HepG2 (cell line): Measurements from ENCODE around the gene CLDN9. TPM values are rescaled to one million over a fixed set of nuclear protein-coding genes. Genes with fewer than 3 reads are reported as not detected.

ENCODE experiments used
- ARID5B ChIP-seq: IDR thresholded peaks from 2 replicates; pipeline ENCODE4 v1.4.0; 2020; ENCODE audit warnings: mild to moderate bottlenecking, missing genetic modification reagents
- ATF3 ChIP-seq: sonication (generic); formaldehyde crosslinking; IDR thresholded peaks from 2 replicates; pipeline ENCODE4 v1.4.0; 2020; ENCODE audit warnings: missing genetic modification reagents
- CAMTA2 ChIP-seq: sonication (generic); formaldehyde crosslinking; IDR thresholded peaks from 2 replicates; pipeline ENCODE4 v1.4.0; 2020; ENCODE audit warnings: mild to moderate bottlenecking, missing genetic modification reagents, borderline replicate concordance
- CEBPG ChIP-seq: IDR thresholded peaks from 2 replicates; pipeline ENCODE4 v1.6.1; 2016
- DR1 ChIP-seq: sonication (generic); formaldehyde crosslinking; IDR thresholded peaks from 2 replicates; pipeline ENCODE4 v1.8.0; 2021; ENCODE audit warnings: mild to moderate bottlenecking, missing genetic modification reagents, inconsistent platforms
- ETV5 ChIP-seq: IDR thresholded peaks from 2 replicates; pipeline ENCODE4 v1.6.1; 2018; ENCODE audit warnings: missing biosample characterization, missing genetic modification reagents, inconsistent platforms, borderline replicate concordance
- FOSL1 ChIP-seq: sonication (generic); formaldehyde crosslinking; IDR thresholded peaks from 2 replicates; pipeline ENCODE4 v1.9.0; 2021; ENCODE audit warnings: missing genetic modification reagents, borderline replicate concordance
- GATAD2A ChIP-seq: IDR thresholded peaks from 2 replicates; pipeline ENCODE4 v1.6.1; 2016
- JUN ChIP-seq: sonication (generic); formaldehyde crosslinking; IDR thresholded peaks from 2 replicates; pipeline ENCODE4 v1.4.0; 2020; ENCODE audit warnings: mild to moderate bottlenecking, missing genetic modification reagents
- JUNB ChIP-seq: sonication (generic); formaldehyde crosslinking; IDR thresholded peaks from 2 replicates; pipeline ENCODE4 v1.8.0; 2022; ENCODE audit warnings: missing genetic modification reagents, mild to moderate bottlenecking, borderline replicate concordance
- JUND ChIP-seq: sonication (generic); formaldehyde crosslinking; IDR thresholded peaks from 2 replicates; pipeline ENCODE4 v1.8.0; 2022; ENCODE audit warnings: mild to moderate bottlenecking, missing genetic modification reagents
- POLR2G ChIP-seq: fragments of 200-400 bp; formaldehyde crosslinking; IDR thresholded peaks from 2 replicates; pipeline ENCODE4 v1.6.1; 2018; ENCODE audit warnings: mild to moderate bottlenecking, low read depth, low read length, moderate library complexity
- RAD21 ChIP-seq: fragments of 450-650 bp; formaldehyde crosslinking; IDR thresholded peaks from 2 replicates; pipeline ENCODE4 v1.5.0; 2020; ENCODE audit warnings: mild to moderate bottlenecking
- RBFOX2 ChIP-seq: fragments of 200-400 bp; formaldehyde crosslinking; IDR thresholded peaks from 2 replicates; pipeline ENCODE4 v1.6.1; 2017; ENCODE audit warnings: low read depth, mild to moderate bottlenecking, low read length
- SP5 ChIP-seq: IDR thresholded peaks from 2 replicates; pipeline ENCODE4 v1.6.1; 2016; ENCODE audit warnings: low read depth, borderline replicate concordance
- TMF1 ChIP-seq: sonication (generic); formaldehyde crosslinking; IDR thresholded peaks from 2 replicates; pipeline ENCODE4 v1.8.1; 2022; ENCODE audit warnings: low read depth, missing genetic modification reagents
- XRCC5 ChIP-seq: fragments of 200-400 bp; formaldehyde crosslinking; optimal IDR thresholded peaks from 2 replicates; pipeline ENCODE3; 2017; ENCODE audit warnings: mild to moderate bottlenecking, low read length
- ZC3H4 ChIP-seq: sonication (generic); formaldehyde crosslinking; IDR thresholded peaks from 2 replicates; pipeline ENCODE4 v1.4.0; 2020; ENCODE audit warnings: missing genetic modification reagents, borderline replicate concordance
- ZNF160 ChIP-seq: sonication (generic); formaldehyde crosslinking; IDR thresholded peaks from 2 replicates; pipeline ENCODE4 v1.8.0; 2022; ENCODE audit warnings: mild to moderate bottlenecking, inconsistent platforms, missing genetic modification reagents
- ZNF570 ChIP-seq: sonication (generic); formaldehyde crosslinking; IDR thresholded peaks from 2 replicates; pipeline ENCODE4 v1.4.0; 2020; ENCODE audit warnings: mild to moderate bottlenecking, missing genetic modification reagents, borderline replicate concordance
- ZNF720 ChIP-seq: sonication (generic); formaldehyde crosslinking; IDR thresholded peaks from 2 replicates; pipeline ENCODE4 v1.4.0; 2020; ENCODE audit warnings: missing genetic modification reagents
- ZZZ3 ChIP-seq: sonication (generic); formaldehyde crosslinking; IDR thresholded peaks from 2 replicates; pipeline ENCODE4 v1.4.0; 2020; ENCODE audit warnings: missing genetic modification reagents, mild to moderate bottlenecking, borderline replicate concordance
- polyA plus RNA-seq, 8 experiments: library from polyadenylated mRNA; depleted of rRNA in 3 of 8; stranded (reverse) in 7 of 8; unstranded in 1 of 8; fragments of >200 nt; fragmentation: Illumina TruSeq in 4 of 8; extraction: Trizol in 4 of 8; gene quantifications; 2 replicates each; pipeline versions ENCODE4 v1.2.1 to v1.2.3, GENCODE V29; 2011 to 2016; ENCODE audit warnings: low read depth in 4 of 8, missing spikeins in 1 of 8, mixed read lengths in 1 of 8; ENCODE audit not compliant: insufficient read depth in 1 of 8
- total RNA-seq, 5 experiments: library from RNA; depleted of rRNA; stranded (reverse); fragments of >200 nt; fragmentation: Illumina TruSeq; extraction: Trizol; gene quantifications; 2 replicates each; pipeline ENCODE4 v1.2.3, GENCODE V29; 2016; ENCODE audit warnings: low read depth in 1 of 5
- TF ChIP-seq, protein P1 (sequence below): sonication (generic); formaldehyde crosslinking; IDR thresholded peaks from 2 replicates; pipeline ENCODE4 v1.5.1; 2020; ENCODE audit warnings: mild to moderate bottlenecking, moderate library complexity, missing genetic modification reagents
- TF ChIP-seq, protein P2 (sequence below): sonication (generic); formaldehyde crosslinking; IDR thresholded peaks from 2 replicates; pipeline ENCODE4 v1.4.0; 2020; ENCODE audit warnings: missing genetic modification reagents

CLDN9 gene
- total and polyA plus RNA-seq, 2 of the 13 experiments (the other 11 are each of a cell fraction or from before 2014, with no cell fraction given) = 0.15 to 0.26 TPM

- no peak for TF ChIP-seq ZNF720 (CRISPR knock-in tag)
- no peak for TF ChIP-seq CEBPG
- peak; percentile 48 for TF ChIP-seq POLR2G
- TF ChIP-seq ETV5 (CRISPR knock-in tag) = no peak
- TF ChIP-seq SP5 (CRISPR knock-in tag) = peak; percentile 40; the same call in 1 of the 2 replicates
- peak; percentile 16; the same call in 1 of the 2 replicates for TF ChIP-seq GATAD2A
- 0 out of 2 replicates have a peak, but pooled peaks have one; percentile 22 for TF ChIP-seq ZC3H4 (CRISPR knock-in tag)
- no peak for TF ChIP-seq DR1 (CRISPR knock-in tag)
- TF ChIP-seq TMF1 (CRISPR knock-in tag) = no peak
- TF ChIP-seq, protein P1, sequence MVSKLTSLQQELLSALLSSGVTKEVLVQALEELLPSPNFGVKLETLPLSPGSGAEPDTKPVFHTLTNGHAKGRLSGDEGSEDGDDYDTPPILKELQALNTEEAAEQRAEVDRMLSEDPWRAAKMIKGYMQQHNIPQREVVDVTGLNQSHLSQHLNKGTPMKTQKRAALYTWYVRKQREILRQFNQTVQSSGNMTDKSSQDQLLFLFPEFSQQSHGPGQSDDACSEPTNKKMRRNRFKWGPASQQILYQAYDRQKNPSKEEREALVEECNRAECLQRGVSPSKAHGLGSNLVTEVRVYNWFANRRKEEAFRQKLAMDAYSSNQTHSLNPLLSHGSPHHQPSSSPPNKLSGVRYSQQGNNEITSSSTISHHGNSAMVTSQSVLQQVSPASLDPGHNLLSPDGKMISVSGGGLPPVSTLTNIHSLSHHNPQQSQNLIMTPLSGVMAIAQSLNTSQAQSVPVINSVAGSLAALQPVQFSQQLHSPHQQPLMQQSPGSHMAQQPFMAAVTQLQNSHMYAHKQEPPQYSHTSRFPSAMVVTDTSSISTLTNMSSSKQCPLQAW (CRISPR knock-in tag) = no peak
- peak; percentile 92 for TF ChIP-seq JUND (CRISPR knock-in tag)
- peak; percentile 94 for TF ChIP-seq ATF3 (CRISPR knock-in tag)
- peak; percentile 19 for TF ChIP-seq XRCC5
- TF ChIP-seq, protein P2, sequence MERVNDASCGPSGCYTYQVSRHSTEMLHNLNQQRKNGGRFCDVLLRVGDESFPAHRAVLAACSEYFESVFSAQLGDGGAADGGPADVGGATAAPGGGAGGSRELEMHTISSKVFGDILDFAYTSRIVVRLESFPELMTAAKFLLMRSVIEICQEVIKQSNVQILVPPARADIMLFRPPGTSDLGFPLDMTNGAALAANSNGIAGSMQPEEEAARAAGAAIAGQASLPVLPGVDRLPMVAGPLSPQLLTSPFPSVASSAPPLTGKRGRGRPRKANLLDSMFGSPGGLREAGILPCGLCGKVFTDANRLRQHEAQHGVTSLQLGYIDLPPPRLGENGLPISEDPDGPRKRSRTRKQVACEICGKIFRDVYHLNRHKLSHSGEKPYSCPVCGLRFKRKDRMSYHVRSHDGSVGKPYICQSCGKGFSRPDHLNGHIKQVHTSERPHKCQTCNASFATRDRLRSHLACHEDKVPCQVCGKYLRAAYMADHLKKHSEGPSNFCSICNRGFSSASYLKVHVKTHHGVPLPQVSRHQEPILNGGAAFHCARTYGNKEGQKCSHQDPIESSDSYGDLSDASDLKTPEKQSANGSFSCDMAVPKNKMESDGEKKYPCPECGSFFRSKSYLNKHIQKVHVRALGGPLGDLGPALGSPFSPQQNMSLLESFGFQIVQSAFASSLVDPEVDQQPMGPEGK (CRISPR knock-in tag) = peak; percentile 86
- TF ChIP-seq FOSL1 (CRISPR knock-in tag) = peak; percentile 91
- no peak for TF ChIP-seq ZNF570
- TF ChIP-seq ZZZ3 = 0 out of 2 replicates have a peak, but pooled peaks have one; percentile 33
- TF ChIP-seq RAD21 (CRISPR knock-in tag) = 0 out of 2 replicates have a peak, but pooled peaks have one; percentile 14
- peak; percentile 68; the same call in 1 of the 2 replicates for TF ChIP-seq JUNB (CRISPR knock-in tag)
- TF ChIP-seq CAMTA2 (CRISPR knock-in tag) = no peak
- peak; percentile 62; the same call in 1 of the 2 replicates for TF ChIP-seq JUN
- TF ChIP-seq RBFOX2 = 0 out of 2 replicates have a peak, but pooled peaks have one; percentile 26
- TF ChIP-seq ZNF160 (CRISPR knock-in tag) = no peak
- peak; percentile 13; the same call in 1 of the 2 replicates for TF ChIP-seq ARID5B
Observed at GRCh38 chr16:3022208-3022683, 9.5 kb downstream of the CLDN9 start (continued).
